Muscle of back (tissue), 11 donors: ENCODE measurements around the gene FLT3. TPM values are rescaled to one million over a fixed set of nuclear protein-coding genes. Genes with fewer than 3 reads are reported as not detected.
"Not testable (repeated sequence)": the region's sequence is repeated elsewhere in the genome, so short reads cannot be mapped to it uniquely, and the experiment has no call there.

ENCODE experiments used
- DNase-seq, 3 donors: peaks; one replicate each; pipeline versions ENCODE4 v3.0.0 to v3.0.0-alpha.2; 2013
- polyA plus RNA-seq, 10 donors: library from polyadenylated mRNA; unstranded; fragments of 120-200 nt; gene quantifications; one replicate each; pipeline ENCODE4 v1.2.1, GENCODE V29; 2013; ENCODE audit not compliant: insufficient read length in 10 of 10

Gene FLT3
- polyA plus RNA-seq, 10 donors = 0.08 to 0.64 (median 0.22) TPM

DNA sequence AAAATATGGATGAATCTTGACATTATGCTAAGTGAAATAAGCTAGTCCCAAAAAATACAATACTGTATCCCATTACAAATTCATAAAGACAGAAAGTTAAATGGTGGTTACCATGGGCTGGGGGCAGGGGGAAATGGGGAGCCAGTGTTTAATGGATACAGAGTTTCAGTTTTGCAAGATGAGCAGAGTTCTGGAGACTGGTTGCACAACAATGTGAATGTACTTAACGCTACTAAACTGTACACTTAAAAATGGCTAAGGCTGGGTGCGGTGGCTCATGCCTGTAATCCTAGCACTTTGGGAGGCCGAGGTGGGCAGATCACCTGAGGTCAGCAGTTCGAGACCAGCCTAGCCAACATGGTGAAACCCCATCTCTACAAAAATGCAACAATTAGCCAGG lies 1.5 kb upstream of the FLT3 start:
- not testable (repeated sequence) for DNase-seq

DNA sequence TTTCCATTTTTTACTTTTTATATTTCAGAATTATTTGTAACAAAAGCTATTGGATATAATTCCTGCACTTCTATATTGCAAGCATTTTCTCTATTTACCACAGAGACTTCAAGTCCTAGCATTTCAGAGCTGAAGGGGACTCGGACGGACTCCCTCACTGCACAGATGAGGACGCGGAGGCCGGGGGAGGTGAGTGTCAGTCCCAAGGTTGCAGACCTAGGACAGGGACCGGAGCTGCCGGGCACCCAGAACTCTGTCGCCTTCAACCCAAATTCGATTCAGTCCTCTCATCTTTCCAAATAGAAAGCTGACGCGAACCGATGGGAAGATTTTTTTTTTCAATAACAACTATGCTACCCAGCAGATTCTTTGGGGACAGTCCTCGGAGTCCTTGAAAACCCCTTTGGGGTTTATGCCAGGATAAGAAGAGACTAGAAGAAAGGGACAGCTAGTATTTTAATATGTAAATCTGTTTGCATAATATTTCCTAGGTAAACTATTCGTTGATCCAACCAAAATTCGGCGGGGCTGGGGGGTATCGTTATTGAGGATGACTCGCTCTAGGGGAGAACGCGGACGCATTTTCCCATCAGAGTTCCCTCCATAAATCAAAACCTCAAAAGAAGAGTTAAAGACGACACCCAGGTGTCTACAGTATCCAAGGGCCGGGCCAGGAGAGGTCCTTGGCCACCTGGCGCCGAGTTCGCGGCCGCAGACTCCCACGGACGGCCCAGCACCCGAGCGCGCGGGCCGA lies 803 bp downstream of the FLT3 start:
- DNase-seq = peak in 1 of 3 donors; percentile 4

DNA sequence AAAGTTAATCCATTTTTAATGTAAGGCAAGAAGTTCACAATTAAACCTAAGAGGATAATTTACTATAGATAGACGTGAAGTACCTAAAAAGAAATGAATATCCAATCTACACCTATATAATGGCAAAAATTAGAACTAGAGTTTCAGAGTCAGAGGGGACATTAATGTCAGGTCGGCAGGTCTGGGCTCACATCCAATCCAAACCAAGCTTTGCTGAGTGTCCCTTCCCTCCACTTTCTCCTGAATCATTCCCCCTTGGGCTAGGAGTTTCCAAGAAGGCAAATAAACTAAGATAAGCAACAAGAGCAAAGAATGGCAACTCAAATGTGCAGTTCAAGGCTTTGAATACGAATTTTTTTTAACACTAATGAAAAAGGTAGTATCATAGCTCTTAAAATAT lies 2.9 kb downstream of the FLT3 start:
- no peak for DNase-seq

- DNase-seq = no peak
These were observed 6.1 kb downstream of the FLT3 start for GRCh38 chr13:28094306-28094705.

DNA sequence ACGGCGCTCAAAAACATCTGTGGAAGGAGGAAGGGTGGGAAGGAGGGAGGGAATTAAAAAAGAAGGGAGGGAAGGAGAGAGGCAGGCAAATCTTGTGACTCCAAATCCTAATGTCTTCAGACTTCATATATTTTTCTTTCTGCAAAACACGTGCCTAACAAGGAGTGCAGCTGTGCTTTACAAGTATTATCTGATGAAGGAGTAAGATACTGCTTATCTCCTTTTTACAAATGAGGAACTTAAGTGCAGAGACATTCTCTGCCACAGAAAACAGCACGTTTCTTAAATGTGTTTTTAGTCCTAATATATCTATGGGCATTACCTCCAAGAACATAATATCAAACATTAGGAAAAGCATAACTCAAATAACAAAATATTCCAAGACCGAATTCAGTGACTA lies 6.5 kb downstream of the FLT3 start:
- DNase-seq = no peak

GRCh38 chr13:28092431-28092830 lies 7.9 kb downstream of the FLT3 start:
- no peak for DNase-seq

- no peak for DNase-seq
These were observed 11.3 kb downstream of the FLT3 start for GRCh38 chr13:28089065-28089464.

- DNase-seq = not testable (repeated sequence)
These were observed 22.6 kb downstream of the FLT3 start for GRCh38 chr13:28077820-28078219.

- no peak for DNase-seq
These were observed 23.1 kb downstream of the FLT3 start for GRCh38 chr13:28077231-28077630.

DNA sequence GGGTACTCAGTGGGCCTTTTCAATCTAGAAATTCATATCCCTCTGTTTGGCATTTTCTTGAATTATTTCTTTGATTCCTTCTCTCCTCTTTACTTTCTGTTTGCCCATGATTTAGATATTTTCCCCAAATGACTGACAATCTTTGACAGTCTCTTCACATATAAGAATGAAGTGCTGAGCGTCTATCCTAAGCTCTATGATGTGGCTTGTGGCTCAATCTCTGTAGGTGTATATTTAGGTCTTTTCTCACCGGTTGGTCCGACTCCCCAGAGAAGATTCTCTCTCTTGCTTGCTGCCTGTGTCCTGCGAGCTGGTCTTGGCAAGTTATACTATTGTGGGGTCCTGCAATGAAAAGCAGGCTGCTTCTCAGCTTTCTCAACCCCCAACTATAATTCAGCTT lies 29.0 kb downstream of the FLT3 start:
- no peak for DNase-seq

GRCh38 chr13:28067491-28067890 lies 32.9 kb downstream of the FLT3 start:
- peak; percentile 25 to 59 (median 33) for DNase-seq

DNA sequence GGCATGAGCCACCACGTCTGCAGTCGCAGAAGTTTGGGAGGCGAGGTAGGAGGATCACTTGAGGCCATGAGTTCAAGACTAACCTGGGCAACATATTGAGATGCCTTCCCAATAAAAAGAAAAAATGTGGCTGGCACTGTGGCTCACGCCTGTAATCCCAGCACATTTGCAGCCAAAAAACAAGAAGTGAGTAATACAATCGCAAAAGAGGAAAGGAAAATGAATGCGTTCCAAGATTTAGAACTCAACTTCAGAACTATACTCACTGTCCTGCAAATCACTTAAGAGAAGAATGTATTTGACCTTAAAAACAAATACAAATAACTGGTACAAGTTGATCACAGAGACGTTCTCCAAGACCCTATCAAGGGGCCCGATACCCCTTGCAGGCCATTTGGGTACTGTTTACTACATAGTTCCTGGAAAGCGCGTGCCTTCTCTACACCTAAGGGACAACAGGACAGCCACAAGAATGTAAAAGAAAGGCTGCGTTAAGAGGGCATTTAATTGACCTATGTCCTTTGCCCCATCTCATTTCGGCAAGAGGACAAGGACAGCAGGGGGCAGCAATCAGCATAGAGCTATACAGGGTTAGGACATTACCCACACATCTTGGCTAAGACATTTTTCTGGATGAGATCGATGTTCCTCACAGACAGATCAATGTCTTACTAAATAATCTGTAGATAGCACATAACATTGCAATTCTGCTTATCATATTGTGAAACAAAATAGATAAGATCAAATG lies 41.3 kb downstream of the FLT3 start:
- no peak for DNase-seq

GRCh38 chr13:28056970-28057712 lies 43.2 kb downstream of the FLT3 start:
- no peak for DNase-seq

DNA sequence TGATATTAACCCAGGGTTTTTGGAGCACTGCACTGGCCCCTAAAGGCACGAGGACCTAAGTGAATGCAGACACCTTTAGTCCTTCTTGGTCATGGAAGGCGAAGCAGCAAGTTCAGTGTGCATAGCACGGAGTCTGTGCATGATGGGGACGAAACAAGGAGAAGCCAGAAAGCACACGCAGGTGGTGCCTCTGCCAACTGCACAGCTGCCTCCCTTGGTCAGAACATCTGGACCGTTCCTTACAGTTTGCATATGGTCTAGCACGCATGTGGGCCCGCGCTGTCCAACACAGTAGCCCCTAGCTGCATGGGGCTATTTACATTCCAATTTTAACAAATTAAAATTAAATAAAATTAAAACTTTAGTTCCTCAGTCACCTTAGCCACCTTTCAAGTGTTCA lies 44.0 kb downstream of the FLT3 start:
- DNase-seq = no peak

DNA sequence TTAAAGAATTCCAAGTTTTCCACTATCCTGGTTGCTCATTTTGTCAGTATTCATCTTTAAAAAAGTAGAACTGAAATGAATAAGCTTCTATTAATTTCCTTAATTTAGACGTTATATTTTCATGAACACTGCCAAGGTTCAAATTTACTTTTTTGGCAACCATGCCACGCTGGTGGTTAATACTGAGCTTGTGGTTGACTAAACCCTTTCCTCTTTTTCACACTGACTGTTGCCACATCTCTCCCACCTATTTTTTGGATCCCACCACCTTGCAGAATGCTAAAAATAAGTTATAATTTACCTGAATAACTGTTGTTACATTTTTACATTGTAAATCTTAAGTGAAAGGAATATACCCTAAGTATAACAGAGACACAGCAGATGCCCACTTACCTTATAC lies 45.0 kb downstream of the FLT3 start:
- DNase-seq = no peak

DNA sequence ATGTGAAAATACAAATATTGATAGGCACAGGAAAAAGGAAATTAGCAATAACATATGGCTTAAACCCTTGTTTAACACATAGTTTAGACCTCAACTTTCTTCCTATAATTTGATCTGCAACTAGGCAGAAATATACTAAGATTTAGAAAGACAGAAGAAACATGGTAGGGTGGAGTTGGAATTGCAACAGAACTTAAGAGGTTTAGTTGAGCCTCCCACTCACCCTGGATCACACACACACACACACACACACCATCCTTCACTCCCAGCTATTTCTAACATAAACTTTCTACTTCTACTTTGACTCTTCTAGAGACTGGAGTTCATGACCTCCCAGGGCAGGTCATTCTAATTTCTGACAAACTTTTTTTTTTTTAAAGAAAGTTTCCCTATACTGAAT lies 47.4 kb downstream of the FLT3 start:
- DNase-seq = no peak

DNA sequence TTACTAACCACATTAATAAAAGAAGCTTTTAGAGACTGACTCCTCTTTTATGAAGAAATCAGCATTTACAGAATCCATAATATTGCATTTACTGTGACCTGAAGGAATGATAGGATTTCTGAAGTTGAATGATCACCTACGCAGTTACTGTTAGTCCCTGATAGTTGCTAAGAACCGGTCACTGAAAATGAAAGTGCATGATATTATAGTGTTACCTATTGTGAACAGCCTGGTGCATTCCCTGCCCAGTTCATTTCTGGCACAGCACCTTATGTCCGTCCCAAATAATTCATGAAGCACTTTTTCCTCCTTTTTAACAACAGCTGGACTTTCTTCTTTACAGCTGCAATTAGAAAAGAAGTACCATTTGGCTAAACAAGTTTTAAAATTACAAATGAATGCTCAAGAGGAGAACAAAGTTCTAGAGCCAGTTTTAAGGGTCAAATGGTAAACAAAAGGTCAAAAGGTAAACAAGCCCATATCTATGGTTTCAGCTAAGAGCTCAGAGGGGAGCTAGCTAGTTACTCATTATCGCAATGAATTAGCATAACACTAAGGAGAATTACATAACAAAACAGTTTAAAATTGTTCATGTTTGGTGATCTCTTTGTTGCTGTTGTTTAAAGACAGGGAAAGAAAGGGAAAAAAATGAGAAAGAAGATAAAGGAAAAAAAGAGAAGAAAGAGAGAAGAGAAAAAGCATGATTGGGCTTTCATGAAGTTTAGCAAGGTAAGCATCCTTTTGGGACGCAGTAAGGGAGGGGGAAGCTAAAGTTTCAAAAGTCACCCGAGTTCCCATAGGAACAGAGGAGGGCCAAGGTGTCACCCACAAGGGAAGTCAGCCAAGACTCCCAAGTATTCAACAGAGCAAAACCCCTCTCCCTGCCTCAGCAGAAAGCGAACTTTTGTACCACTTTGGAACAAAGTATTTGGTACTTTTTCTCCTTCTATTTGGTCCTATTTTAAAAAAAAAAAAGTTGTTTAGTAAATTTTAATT lies 50.2 kb downstream of the FLT3 start:
- DNase-seq = no peak

DNA sequence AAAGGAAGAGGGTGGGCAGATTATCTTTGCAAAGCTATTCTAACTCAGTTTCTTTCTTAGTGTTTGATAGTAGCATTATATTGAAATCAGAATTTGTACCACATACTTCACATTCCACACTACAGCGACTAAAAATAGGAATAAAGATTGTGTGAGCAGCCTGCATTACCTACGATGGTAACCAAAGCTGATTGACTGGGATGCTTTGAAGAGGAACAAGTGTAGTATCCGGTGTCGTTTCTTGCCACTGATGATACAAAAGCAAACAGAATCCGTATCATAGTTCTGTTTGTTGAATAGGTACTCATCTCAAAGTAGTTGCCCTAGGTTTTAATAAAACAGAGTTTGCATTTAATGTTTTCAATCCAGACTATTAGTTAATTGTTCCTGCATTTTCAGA lies 51.2 kb downstream of the FLT3 start:
- no peak for DNase-seq

- no peak for DNase-seq
These were observed 51.6 kb downstream of the FLT3 start for GRCh38 chr13:28048768-28049167.

GRCh38 chr13:28047757-28048388 lies 52.5 kb downstream of the FLT3 start:
- no peak for DNase-seq

DNA sequence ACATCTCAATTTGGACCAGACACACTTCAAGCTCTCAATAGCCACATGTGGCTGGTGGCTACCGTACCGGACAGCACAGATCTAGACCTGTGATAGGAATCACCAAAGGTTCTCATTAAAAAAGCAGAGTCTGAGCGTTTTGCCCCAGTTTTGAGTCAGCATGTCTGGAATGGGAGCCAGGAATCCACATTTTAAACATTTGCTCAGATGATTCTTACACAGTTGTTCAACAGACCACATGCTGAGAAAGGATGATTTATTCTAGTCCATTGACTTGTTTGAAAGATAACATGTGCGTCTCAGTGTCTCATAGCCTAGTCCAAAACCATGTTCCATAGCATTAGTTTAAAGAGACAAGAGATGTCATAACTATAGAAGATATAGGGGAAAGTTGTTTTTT lies 53.4 kb downstream of the FLT3 start:
- peak in 1 of 3 donors; percentile 26 for DNase-seq
